ENCODE results near the gene ITPK1.
"Not testable (repeated sequence)": the region's sequence is repeated elsewhere in the genome, so short reads cannot be mapped to it uniquely, and the experiment has no call there.

ITPK1 gene

GRCh38 chr14:93115821-93116675 lies at the start of gene ITPK1:
ITPK1 (minus strand) TSS chr14:93115925; CDS start chr14:93115163, 762 bp downstream.
- in situ Hi-C loops (cut with HindIII; ENCODE audit: low pct_ligation_motif_present, low pct_unique_long_range_greater_than_20kb, low sequenced_read_pairs): no loop called here
- peak; percentile 65 for DNase-seq

- in situ Hi-C loops (cut with HindIII; ENCODE audit: low pct_ligation_motif_present, low pct_unique_long_range_greater_than_20kb, low sequenced_read_pairs): no loop called here
- DNase-seq: no peak
These were observed 47.8 kb upstream of the ITPK1 start for GRCh38 chr14:93163564-93163963.

- in situ Hi-C loops (cut with HindIII; ENCODE audit: low pct_ligation_motif_present, low pct_unique_long_range_greater_than_20kb, low sequenced_read_pairs): no loop called here
- DNase-seq: no peak
These were observed 45.8 kb upstream of the ITPK1 start for GRCh38 chr14:93161411-93161940.

DNA sequence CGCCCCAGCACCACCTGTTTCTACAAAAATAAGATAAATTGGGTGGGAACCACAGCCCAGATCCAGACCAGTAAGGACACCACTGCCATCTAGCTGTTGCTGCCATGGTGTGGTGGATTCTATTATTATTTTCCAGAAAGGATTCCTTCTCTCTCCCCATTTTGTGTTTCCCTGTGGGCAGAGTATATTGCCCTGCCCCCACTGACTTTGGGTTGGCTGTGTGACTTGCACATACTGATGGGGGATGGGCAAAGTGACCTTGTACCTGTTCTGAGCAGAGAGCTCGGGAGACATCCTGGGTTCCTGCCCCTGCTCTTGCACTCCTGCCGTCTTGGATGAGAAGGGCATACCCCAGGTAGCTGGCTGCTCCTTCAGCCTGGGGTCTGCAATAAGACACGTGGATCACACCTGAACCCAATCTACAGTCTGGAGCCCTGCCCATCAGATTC lies 44.7 kb upstream of the ITPK1 start:
- peak; percentile 55 for DNase-seq
- in situ Hi-C loops (cut with HindIII; ENCODE audit: low pct_ligation_motif_present, low pct_unique_long_range_greater_than_20kb, low sequenced_read_pairs): no loop called here

DNA sequence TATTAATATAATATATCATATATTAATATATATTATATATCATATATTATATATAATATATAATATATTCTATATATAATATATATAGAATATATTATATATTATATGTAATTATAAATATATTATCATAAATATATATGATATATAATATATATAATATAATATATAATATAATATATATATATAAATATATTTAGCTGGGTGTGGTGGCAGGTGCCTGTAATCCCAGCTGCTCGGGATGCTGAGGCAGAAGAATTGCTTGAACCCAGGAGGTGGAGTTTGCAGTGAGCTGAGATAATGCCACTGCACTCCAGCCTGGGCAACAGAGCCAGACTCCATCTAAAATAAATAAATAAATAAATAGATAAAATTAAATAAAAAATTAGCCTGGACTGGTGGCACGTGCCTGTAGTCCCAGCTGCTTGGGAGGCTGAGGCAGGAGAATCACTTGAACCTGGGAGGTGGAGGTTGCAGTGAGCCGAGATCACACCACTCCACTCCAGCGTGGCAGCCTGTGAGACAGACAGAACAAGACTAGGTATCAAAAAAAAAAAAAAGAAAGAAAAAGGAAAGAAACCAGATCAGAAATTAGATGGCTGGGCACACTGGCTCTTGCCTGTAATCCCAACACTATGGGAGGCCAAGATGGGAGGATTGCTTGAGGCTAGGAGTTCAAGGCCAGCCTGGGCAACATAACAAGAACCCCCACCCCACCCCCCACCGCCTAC lies 44.1 kb upstream of the ITPK1 start:
- in situ Hi-C loops (cut with HindIII; ENCODE audit: low pct_ligation_motif_present, low pct_unique_long_range_greater_than_20kb, low sequenced_read_pairs); DNase-seq: not testable (repeated sequence)

DNA sequence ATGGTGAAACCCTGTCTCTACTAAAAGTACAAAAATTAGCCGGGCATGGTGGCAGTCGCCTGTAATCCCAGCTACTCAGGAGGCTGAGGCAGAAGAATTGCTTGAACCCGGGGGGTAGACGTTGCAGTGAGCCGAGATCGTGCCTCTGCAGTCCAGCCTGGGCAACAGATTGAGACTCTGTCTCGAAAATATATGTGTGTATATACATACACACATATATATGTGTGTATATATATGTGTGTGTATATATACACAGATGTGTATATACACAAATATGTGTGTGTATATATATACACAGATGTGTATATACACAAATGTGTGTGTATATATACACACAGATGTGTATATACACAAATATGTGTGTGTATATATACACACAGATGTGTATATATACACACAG lies 42.6 kb upstream of the ITPK1 start:
- DNase-seq; in situ Hi-C loops (cut with HindIII; ENCODE audit: low pct_ligation_motif_present, low pct_unique_long_range_greater_than_20kb, low sequenced_read_pairs): not testable (repeated sequence)

DNA sequence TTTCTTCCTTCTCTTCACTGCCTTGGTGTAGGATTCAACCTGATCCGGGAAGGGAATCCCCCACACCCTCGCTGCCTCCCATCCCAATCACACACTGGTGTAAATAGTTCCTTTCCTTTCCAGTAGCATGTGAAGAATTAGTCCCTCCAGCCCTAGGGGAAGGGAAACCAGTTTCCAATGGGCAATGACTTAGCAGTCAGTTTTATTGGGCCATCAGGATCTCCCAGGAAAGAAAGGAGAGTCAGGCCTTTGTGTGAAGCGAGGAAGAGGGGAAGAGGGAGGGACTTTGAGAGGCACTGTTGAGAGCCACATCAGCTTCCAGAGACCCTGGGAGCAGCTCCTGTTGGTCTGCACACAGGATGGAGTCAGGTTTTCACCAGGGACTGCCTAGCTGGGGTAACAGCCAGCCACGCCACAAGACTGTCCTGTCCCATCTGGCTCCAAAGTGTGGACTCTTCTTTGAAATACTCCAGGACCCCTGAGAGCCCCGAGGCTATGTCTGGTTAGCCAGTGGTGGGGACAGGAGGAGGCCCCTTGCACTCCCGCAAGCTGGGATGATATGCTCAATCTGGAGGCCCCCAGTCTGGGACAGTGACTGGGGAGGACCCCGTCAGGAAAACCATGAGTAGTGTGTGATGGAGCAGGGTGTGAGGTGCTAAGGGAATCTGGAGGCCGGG lies 41.1 kb upstream of the ITPK1 start:
- in situ Hi-C loops (cut with HindIII; ENCODE audit: low pct_ligation_motif_present, low pct_unique_long_range_greater_than_20kb, low sequenced_read_pairs): no loop called here
- DNase-seq: no peak

DNA sequence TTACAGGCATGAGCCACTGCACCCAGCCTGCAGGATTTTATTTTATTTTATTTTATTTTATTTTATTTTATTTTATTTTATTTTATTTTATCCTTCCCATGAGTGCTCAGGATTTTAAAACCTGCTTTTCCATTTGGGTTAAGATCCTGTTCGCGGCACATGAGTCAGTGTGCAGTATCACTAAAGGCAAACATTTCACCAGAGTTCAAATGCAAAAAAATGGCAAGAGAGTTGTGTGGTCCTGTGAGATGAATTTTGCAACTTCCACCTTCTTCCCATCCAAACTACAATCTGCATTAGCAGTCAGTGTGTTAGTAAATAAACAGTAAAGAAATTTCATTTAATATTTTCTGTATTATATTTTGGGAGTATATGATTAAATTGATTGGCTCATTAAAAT lies 39.9 kb upstream of the ITPK1 start:
- no peak for DNase-seq
- in situ Hi-C loops (cut with HindIII; ENCODE audit: low pct_ligation_motif_present, low pct_unique_long_range_greater_than_20kb, low sequenced_read_pairs): no loop called here

GRCh38 chr14:93153121-93153520 lies 37.4 kb upstream of the ITPK1 start:
- DNase-seq: no peak
- in situ Hi-C loops (cut with HindIII; ENCODE audit: low pct_ligation_motif_present, low pct_unique_long_range_greater_than_20kb, low sequenced_read_pairs): no loop called here

DNA sequence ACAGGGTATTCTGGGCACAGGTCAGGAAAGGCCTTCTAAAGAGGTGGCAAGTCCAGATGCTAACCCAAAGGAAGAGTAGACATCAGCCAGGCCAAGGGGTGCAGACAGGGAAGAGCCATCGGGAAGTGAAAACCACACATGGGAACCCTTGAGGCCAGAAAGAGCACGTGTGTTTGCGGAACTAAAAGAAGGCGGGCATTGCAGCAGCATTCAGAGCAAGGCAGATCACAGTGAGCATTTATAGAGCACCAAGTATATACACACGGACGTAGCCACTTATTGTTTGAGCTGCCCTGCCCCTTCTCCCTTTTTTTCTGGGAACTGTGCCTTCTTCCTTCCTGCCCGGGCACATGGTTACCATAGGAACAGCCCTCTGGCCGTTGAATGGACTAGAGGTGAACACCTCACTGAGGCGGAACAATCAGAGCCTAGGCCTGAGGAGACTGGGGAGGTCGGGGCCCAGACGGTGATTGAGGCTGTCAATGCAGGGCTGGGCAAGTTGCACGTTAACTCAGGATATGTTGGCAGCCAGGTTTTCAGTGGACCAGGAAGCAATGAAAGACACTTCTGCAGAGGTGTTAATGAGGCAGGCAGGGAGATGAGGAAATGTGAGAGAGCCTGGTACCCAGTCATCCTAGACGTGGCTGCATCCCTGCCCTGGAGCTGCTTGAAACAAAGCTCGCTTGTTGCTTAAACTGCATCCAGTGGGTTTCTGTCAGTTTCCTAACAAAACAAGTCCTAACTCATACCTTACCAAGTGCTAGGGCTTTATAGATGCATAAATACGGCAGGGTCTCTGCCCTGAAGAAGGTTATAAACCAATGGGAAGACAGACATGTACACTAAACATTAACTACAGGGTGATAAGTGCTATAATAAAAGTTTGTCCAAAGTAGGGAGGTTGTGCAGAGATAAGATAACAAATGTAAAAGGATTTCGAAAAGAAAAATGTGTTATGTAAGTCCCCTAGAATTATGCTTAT lies 34.8 kb upstream of the ITPK1 start:
- DNase-seq: no peak
- in situ Hi-C loops (cut with HindIII; ENCODE audit: low pct_ligation_motif_present, low pct_unique_long_range_greater_than_20kb, low sequenced_read_pairs): no loop called here

GRCh38 chr14:93148979-93149378 lies 33.3 kb upstream of the ITPK1 start:
- in situ Hi-C loops (cut with HindIII; ENCODE audit: low pct_ligation_motif_present, low pct_unique_long_range_greater_than_20kb, low sequenced_read_pairs): loop anchor here (25.0 kb wide), 1 partner anchor 212 kb away; no protein-coding TSS in a partner anchor
- DNase-seq: no peak

GRCh38 chr14:93146119-93146518 lies 30.4 kb upstream of the ITPK1 start:
- in situ Hi-C loops (cut with HindIII; ENCODE audit: low pct_ligation_motif_present, low pct_unique_long_range_greater_than_20kb, low sequenced_read_pairs): loop anchor here (25.0 kb wide), 1 partner anchor 209 kb away; no protein-coding TSS in a partner anchor
- DNase-seq: no peak

- in situ Hi-C loops (cut with HindIII; ENCODE audit: low pct_ligation_motif_present, low pct_unique_long_range_greater_than_20kb, low sequenced_read_pairs): loop anchor here (25.0 kb wide), 1 partner anchor 206 kb away; no protein-coding TSS in a partner anchor
- DNase-seq: no peak
These were observed 27.3 kb upstream of the ITPK1 start for GRCh38 chr14:93142854-93143652.

GRCh38 chr14:93137864-93138263 lies 22.1 kb upstream of the ITPK1 start:
- in situ Hi-C loops (cut with HindIII; ENCODE audit: low pct_ligation_motif_present, low pct_unique_long_range_greater_than_20kb, low sequenced_read_pairs): loop anchor here (25.0 kb wide), 1 partner anchor 201 kb away; no protein-coding TSS in a partner anchor
- no peak for DNase-seq

DNA sequence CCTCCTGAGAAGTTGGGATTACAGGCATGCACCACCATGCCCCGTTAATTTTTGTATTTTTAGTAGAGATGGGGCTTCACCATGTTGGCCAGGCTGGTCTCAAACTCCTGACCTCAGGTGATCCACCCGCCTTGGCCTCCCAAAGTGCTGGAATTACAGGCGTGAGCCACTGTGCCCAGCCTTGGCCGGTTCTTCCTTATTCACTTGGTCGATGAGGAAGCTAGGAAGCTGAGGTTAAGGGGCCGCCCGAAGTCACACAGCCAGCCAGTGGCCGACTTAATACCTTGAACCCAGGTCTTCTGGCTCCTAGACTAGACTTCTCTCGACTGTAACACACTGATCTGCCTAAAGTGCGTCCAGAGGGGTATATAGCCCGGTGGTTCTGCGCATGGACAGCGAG lies 20.8 kb upstream of the ITPK1 start:
- in situ Hi-C loops (cut with HindIII; ENCODE audit: low pct_ligation_motif_present, low pct_unique_long_range_greater_than_20kb, low sequenced_read_pairs): loop anchor here (25.0 kb wide), 1 partner anchor 199 kb away; no protein-coding TSS in a partner anchor
- DNase-seq: not testable (repeated sequence)

GRCh38 chr14:93136009-93136408 lies 20.3 kb upstream of the ITPK1 start:
- DNase-seq: no peak
- in situ Hi-C loops (cut with HindIII; ENCODE audit: low pct_ligation_motif_present, low pct_unique_long_range_greater_than_20kb, low sequenced_read_pairs): loop anchor here (25.0 kb wide), 1 partner anchor 199 kb away; no protein-coding TSS in a partner anchor

DNA sequence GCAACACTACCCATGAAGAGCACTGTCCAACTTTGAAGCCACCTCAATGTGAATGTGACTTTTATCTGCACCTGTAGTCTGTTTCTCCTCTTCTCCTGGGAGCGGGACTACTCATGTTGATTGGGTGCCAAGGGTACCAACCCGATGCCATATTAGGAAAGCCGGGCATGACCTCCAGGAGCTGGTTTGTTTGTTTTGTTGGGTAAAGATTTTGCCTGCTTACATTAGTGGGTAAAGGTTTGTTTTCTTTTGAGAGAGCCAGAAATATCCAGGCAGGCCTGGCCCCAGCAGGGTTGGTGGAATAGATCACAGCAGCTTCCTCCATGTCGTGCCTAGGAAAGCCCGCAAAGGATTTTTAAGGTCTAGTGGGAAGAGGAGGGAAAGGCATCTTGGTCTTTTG lies 19.7 kb upstream of the ITPK1 start:
- DNase-seq: no peak
- in situ Hi-C loops (cut with HindIII; ENCODE audit: low pct_ligation_motif_present, low pct_unique_long_range_greater_than_20kb, low sequenced_read_pairs): loop anchor here (25.0 kb wide), 1 partner anchor 198 kb away; no protein-coding TSS in a partner anchor

Measured in ACHN (cell line).